Psoas muscle (tissue), 8 donors: ENCODE measurements around the gene TBCD. TPM values are rescaled to one million over a fixed set of nuclear protein-coding genes. Genes with fewer than 3 reads are reported as not detected.
A peak's percentile ranks its signal among the peaks of the same experiment; 100 is the strongest.

ENCODE experiments used
- ATAC-seq, 4 donors: fragments of 200-7000 bp; cut with Tn5 transposase; one replicate each; pipeline ENCODE4 v1.9.1; 2020; ENCODE audit warnings: moderate library complexity in 3 of 4, mild to moderate bottlenecking in 2 of 4
- DNase-seq, 2 donors: peaks; one replicate each; pipeline ENCODE4 v3.0.0-alpha.2; 2020
- H3K27ac ChIP-seq: fragments of 200-600 bp; one replicate; pipeline ENCODE4 v1.8.0; 2022
- H3K27me3 ChIP-seq, 3 donors: fragments of 200-600 bp in 1 of 3; one replicate each; pipeline versions ENCODE4 v1.6.1 to v1.8.0; 2013 to 2022; ENCODE audit warnings: low read length in 2 of 3, mild to moderate bottlenecking in 2 of 3, moderate library complexity in 1 of 3; ENCODE audit not compliant: insufficient read depth in 3 of 3
- H3K36me3 ChIP-seq, 2 donors: fragments of 200-600 bp in 1 of 2; one replicate each; pipeline versions ENCODE4 v1.6.1 to v1.8.0; 2013 to 2022; ENCODE audit warnings: low read depth in 1 of 2, mild to moderate bottlenecking in 1 of 2, moderate library complexity in 1 of 2; ENCODE audit not compliant: insufficient read depth in 1 of 2
- H3K4me1 ChIP-seq: fragments of 200-600 bp; one replicate; pipeline ENCODE4 v1.8.0; 2022
- H3K4me3 ChIP-seq: fragments of 200-600 bp; one replicate; pipeline ENCODE4 v1.8.0; 2022; ENCODE audit warnings: mild to moderate bottlenecking
- H3K9me3 ChIP-seq: fragments of 200-600 bp; one replicate; pipeline ENCODE4 v1.8.0; 2022
- WGBS, 3 donors: extraction: QIAGEN DNeasy Blood & Tissue Kit; methylation state at CpG; one replicate each; pipeline versions ENCODE4 v1.1.6 to v1.1.7; 2013; 5-methylcytosine and 5-hydroxymethylcytosine counted together
- intact Hi-C, 2 donors: fragments of 100-400 bp; cut with DNase I; formaldehyde crosslinking; loops; one replicate each; pipeline versions ENCODE4 v1.11.0 to v1.14.2; 2022
- polyA plus RNA-seq, 3 donors: library from polyadenylated mRNA; stranded (reverse); fragments of 200-250 nt; gene quantifications; one replicate each; pipeline ENCODE4 v1.2.3, GENCODE V29; 2013
- total RNA-seq, 4 donors: library from RNA; stranded (reverse); fragmentation: NEBNext Ultra II Directional in 2 of 4; extraction: Animal tissue kit (Norgen Biotek cat#: 25700) in 2 of 4; gene quantifications; one replicate each; pipeline versions ENCODE4 v1.2.1 to v1.2.4, GENCODE V29; 2021 to 2023
- TF ChIP-seq, protein P1 (sequence below): fragments of 200-600 bp; IDR thresholded peaks from one replicate; pipeline ENCODE4 v1.8.0; 2022; ENCODE audit warnings: antibody characterized with exemption
- donor health status: healthy with polysubstance abuse.
- donor health status: DM: no; HTN: no; CAD: no; lungs with moderate emphysema.
- donor health status: Bipolar disorder and iron deficiency.
- donor health status: healthy.
- donor health status: DM: yes; HTN: yes; CAD: no.
- donor health status: DM: no; HTN: no; CAD: no.
- donor health status: DM: no; HTN: no; CAD: no.
- donor health status: DM: yes; HTN: yes; CAD: no.

The TBCD gene
- total and polyA plus RNA-seq, 7 donors: 28.2 to 65.0 (median 36.5) TPM

DNA sequence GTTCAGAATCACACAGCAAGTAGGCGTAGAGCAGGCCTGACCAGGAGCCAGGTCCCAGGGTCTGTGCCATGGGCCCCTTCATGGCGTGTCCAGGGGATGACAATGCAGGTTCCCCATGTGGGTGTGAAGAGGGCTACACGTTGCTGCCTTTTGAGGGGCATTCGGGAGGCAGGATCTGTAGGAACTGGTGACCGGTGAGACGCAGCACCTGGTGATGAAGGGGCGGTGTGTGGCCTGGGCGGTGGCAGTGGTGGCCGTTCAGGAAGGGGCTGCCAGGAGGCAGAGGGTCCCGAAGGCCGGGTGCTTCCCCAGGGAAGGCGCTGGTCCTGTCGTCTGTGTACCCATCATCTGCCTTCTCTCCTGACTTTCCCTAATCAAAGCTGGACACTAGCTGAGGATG is 53.4 kb downstream of the TBCD start:
- H3K27me3 ChIP-seq: no peaks in the 10 kb centered on the region
- peak overlapping the region; percentile 36 for H3K4me3 ChIP-seq
- TF ChIP-seq, protein P1, sequence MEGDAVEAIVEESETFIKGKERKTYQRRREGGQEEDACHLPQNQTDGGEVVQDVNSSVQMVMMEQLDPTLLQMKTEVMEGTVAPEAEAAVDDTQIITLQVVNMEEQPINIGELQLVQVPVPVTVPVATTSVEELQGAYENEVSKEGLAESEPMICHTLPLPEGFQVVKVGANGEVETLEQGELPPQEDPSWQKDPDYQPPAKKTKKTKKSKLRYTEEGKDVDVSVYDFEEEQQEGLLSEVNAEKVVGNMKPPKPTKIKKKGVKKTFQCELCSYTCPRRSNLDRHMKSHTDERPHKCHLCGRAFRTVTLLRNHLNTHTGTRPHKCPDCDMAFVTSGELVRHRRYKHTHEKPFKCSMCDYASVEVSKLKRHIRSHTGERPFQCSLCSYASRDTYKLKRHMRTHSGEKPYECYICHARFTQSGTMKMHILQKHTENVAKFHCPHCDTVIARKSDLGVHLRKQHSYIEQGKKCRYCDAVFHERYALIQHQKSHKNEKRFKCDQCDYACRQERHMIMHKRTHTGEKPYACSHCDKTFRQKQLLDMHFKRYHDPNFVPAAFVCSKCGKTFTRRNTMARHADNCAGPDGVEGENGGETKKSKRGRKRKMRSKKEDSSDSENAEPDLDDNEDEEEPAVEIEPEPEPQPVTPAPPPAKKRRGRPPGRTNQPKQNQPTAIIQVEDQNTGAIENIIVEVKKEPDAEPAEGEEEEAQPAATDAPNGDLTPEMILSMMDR: no peak
- H3K27ac ChIP-seq: peak overlapping the region; percentile 82
- intact Hi-C loops: loop anchor here in 1 of 2 donors (5.0 kb wide), 2 partner anchors 37 to 62 kb away; partner anchors contain the start of gene ZNF750
- DNase-seq: no peak
- WGBS, 3 donors: 65 to 69% (median 65%) methylated on average over 13 of the region's 13 CpGs
- H3K9me3 ChIP-seq: no peaks in the 10 kb centered on the region
- peaks cover 0 to 16% of the 10 kb centered on the region in 2 donors for H3K36me3 ChIP-seq
- ATAC-seq: no peak
- H3K4me1 ChIP-seq: peaks cover 16% of the 10 kb centered on the region

DNA sequence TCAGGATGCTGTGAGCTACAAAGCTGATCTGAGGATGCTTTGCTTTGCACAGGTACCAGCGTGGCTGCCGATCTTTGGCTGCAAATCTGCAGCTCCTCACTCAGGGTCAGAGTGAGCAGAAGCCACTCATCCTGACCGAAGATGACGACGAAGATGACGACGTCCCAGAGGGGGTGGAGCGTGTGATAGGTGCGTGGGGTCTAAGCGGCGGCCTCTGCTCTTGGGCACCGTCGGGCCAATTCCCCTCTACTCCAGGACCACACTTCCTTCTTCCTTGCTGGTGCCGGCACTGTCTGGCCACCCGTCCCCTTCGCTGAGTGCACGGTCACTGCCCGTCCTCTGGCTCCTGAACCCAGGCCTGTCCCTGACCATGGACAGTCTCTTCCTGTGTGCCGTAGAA is 54.0 kb downstream of the TBCD start:
- Histone ChIP-seq H3K4me1 (peaks cover 16% of the 10 kb centered on the region), H3K4me3 (no peak overlapping the region), H3K9me3 (no peaks in the 10 kb centered on the region), H3K27ac (no peak overlapping the region), H3K27me3 (no peaks in the 10 kb centered on the region), H3K36me3 (peaks cover 0 to 20% of the 10 kb centered on the region in 2 donors)
- intact Hi-C loops: loop anchor here in 1 of 2 donors (5.0 kb wide), 2 partner anchors 36 to 61 kb away; partner anchors contain the start of gene ZNF750
- TF ChIP-seq, protein P1: no peak
- 79 to 87% (median 85%) methylated on average over 19 of the region's 19 CpGs for WGBS, 3 donors
- no peak for DNase-seq
- ATAC-seq: no peak

DNA sequence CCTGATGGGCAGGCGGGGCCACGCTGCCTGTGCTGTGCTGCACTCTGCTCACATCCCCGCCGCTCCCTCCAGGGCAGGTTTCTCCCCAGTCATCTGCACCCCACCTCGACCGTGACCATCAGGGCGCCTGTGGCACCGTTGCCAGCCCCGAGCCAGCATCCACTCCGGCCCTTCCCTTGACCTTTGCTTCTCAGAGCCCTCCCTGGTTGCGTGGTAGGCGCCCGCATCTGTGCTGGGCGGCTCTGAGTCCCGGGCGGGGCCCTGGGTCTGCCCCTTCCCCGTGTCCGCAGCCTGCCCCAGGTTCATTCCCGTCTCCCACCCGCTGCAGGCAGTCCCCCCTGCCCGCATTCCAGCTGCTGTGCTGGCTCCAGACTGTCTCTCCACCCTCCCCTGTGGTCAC is 54.8 kb downstream of the TBCD start:
- TF ChIP-seq, protein P1: no peak
- WGBS, 3 donors: 81 to 85% (median 82%) methylated on average over 21 of the region's 21 CpGs
- H3K4me1 ChIP-seq: peaks cover 16% of the 10 kb centered on the region
- H3K9me3 ChIP-seq: no peaks in the 10 kb centered on the region
- intact Hi-C loops: loop anchor here in 1 of 2 donors (5.0 kb wide), 2 partner anchors 36 to 61 kb away; partner anchors contain the start of gene ZNF750
- no peak overlapping the region for H3K27ac ChIP-seq
- peak in 1 of 2 donors; percentile 51 for DNase-seq
- no peak for ATAC-seq
- H3K36me3 ChIP-seq: peaks cover 0 to 21% of the 10 kb centered on the region in 2 donors
- peak overlapping the region; percentile 8 for H3K4me3 ChIP-seq
- no peaks in the 10 kb centered on the region for H3K27me3 ChIP-seq

DNA sequence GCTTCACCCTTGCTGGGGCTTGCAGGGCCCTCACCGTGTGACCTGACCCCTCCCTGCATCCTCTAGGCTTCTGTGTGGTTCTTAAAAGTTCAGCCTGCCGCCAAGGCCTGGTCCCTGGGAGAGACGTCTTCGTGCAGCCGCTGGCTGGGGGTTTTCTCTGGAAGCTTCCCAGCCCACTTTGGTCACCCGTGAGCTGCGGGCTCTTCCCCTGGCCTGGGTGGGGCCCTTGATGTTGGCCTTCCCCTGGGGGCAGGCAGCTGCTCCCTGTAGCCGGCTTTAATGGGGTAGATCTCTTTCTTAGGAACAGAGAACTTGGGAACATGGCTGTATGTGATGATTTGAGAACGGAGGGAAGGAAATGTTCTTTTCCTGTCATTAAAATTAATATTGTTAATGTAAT is 55.2 kb downstream of the TBCD start:
- Histone ChIP-seq H3K27ac (no peak overlapping the region), H3K4me1 (peaks cover 16% of the 10 kb centered on the region), H3K4me3 (no peak overlapping the region), H3K9me3 (no peaks in the 10 kb centered on the region), H3K27me3 (no peaks in the 10 kb centered on the region), H3K36me3 (peaks cover 0 to 24% of the 10 kb centered on the region in 2 donors)
- DNase-seq (no peak), ATAC-seq (no peak)
- TF ChIP-seq, protein P1: no peak
- intact Hi-C loops: loop anchor here in 1 of 2 donors (5.0 kb wide), 2 partner anchors 35 to 60 kb away; partner anchors contain the start of gene ZNF750
- WGBS, 3 donors: 74 to 77% (median 77%) methylated on average over 9 of the region's 9 CpGs

DNA sequence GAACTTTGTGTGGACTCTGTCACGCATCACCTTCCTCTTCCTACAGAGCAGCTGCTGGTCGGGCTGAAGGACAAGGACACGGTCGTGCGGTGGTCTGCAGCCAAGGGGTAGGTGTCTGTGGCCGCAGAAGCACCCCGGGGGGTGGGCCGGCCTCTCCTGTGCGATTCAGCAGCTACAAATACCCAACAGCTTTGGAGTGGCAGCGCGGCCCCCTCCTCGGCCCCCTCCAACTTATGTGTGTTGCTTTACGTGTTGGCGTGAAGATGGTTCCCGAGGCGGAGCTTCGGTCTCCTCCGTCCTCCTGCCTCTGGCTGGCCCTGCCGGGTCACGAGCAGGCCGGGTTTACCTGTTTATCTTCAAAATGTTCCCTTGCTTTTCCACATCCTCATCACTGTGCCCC is 55.7 kb downstream of the TBCD start:
- Histone ChIP-seq H3K9me3 (no peaks in the 10 kb centered on the region), H3K27me3 (no peaks in the 10 kb centered on the region), H3K4me1 (peaks cover 16% of the 10 kb centered on the region), H3K36me3 (peaks cover 0 to 24% of the 10 kb centered on the region in 2 donors), H3K27ac (no peak overlapping the region), H3K4me3 (peak overlapping the region; percentile 11)
- TF ChIP-seq, protein P1: no peak
- intact Hi-C loops: loop anchor here in 1 of 2 donors (5.0 kb wide), 2 partner anchors 35 to 60 kb away; partner anchors contain the start of gene ZNF750
- ATAC-seq (no peak), DNase-seq (peak in 1 of 2 donors; percentile 29)
- 83 to 95% (median 86%) methylated on average over 19 to 21 of the region's 21 CpGs for WGBS, 3 donors
